GM12878 (cell line): ENCODE results near the gene TBC1D10A. TPM values are rescaled to one million over a fixed set of nuclear protein-coding genes. Genes with fewer than 3 reads are reported as not detected.

Experiments used
- ATAC-seq: fragments of 200-7000 bp; cut with Tn5 transposase; 3 replicates; pipeline ENCODE4 v1.9.1; 2020; ENCODE audit warnings: mild to moderate bottlenecking, moderate library complexity
- BruUV-seq: library from RNA; stranded (reverse); fragments of 400-500 nt; replicated peaks from 2 replicates; lab custom pipeline; 2021; lab: Mats Ljungman, UMichigan
- CTCF ChIA-PET: fragments of 300-600 bp; sonication (Branson Sonifier 250); formaldehyde crosslinking; extraction: SDS; loops from one replicate; lab custom pipeline; 2021; ENCODE audit warnings: inconsistent platforms; lab: Yijun Ruan, JAX
- POLR2A ChIA-PET: fragments of 350-600 bp; formaldehyde crosslinking; extraction: SDS; loops from one replicate; lab custom pipeline; 2021; ENCODE audit warnings: inconsistent platforms; lab: Charles Lee
- RAD21 ChIA-PET: fragments of 300-600 bp; sonication (Branson Sonifier 250); formaldehyde crosslinking; loops from one replicate; lab custom pipeline; 2023; ENCODE audit warnings: antibody characterized with exemption; ENCODE audit not compliant: unreplicated experiment; lab: Charles Lee
- SMC1A ChIA-PET: fragments of 300-600 bp; sonication (Branson Sonifier 250); formaldehyde crosslinking; loops from one replicate; lab custom pipeline; 2023; ENCODE audit not compliant: unreplicated experiment, uncharacterized antibody; lab: Charles Lee
- DNase-seq: peaks from one replicate; pipeline ENCODE4 v3.0.0-alpha.2; 2011; ENCODE audit warnings: low read depth, low spot score
- FAIRE-seq: peaks from 3 replicates; lab custom pipeline; 2011; peaks lifted over from hg19 to GRCh38; lab: Jason Lieb, UNC
- H2AFZ ChIP-seq: 2 replicates; pipeline ENCODE4 v1.6.0; 2011; ENCODE audit warnings: low read depth, low read length, control low read depth; ENCODE audit not compliant: control insufficient read depth
- H3K27ac ChIP-seq: 2 replicates; pipeline ENCODE4 v1.5.1; 2011; ENCODE audit warnings: control low read depth; ENCODE audit not compliant: control insufficient read depth, insufficient read depth
- H3K27me3 ChIP-seq, 2 experiments: replicated peaks in 1 of 2; 2 replicates each; pipeline versions ENCODE4 v1.6.0 to v1.6.1; 2011; ENCODE audit warnings: low read length in 1 of 2; ENCODE audit not compliant: control insufficient read depth in 2 of 2, insufficient read depth in 2 of 2
- H3K36me3 ChIP-seq, 2 experiments: 2 replicates each; pipeline ENCODE4 v1.5.1; 2011; ENCODE audit warnings: low read length in 1 of 2; ENCODE audit not compliant: control insufficient read depth in 2 of 2, insufficient read depth in 2 of 2
- H3K4me1 ChIP-seq: 2 replicates; pipeline ENCODE4 v1.6.1; 2011; ENCODE audit warnings: mild to moderate bottlenecking, low read length, moderate library complexity, mixed read lengths; ENCODE audit not compliant: control insufficient read depth, insufficient read depth
- H3K4me2 ChIP-seq: 2 replicates; pipeline ENCODE4 v1.6.0; 2011; ENCODE audit warnings: control low read depth; ENCODE audit not compliant: control insufficient read depth, insufficient read depth
- H3K4me3 ChIP-seq: fragments of 200-600 bp; sonication (generic); 2 replicates; pipeline ENCODE4 v1.5.1; 2016
- H3K79me2 ChIP-seq: 2 replicates; pipeline ENCODE4 v1.6.0; 2011; ENCODE audit warnings: low read length; ENCODE audit not compliant: control insufficient read depth, insufficient read depth
- H3K9ac ChIP-seq: 2 replicates; pipeline ENCODE4 v1.8.0; 2011; ENCODE audit warnings: low read length, control low read depth, mixed read lengths; ENCODE audit not compliant: control insufficient read depth, insufficient read depth
- H3K9me3 ChIP-seq: replicated peaks from 3 replicates; pipeline ENCODE4 v1.5.1; 2011; ENCODE audit warnings: mild to moderate bottlenecking, low read length; ENCODE audit not compliant: control insufficient read depth, insufficient read depth
- H4K20me1 ChIP-seq: 2 replicates; pipeline ENCODE4 v1.6.0; 2011; ENCODE audit not compliant: control insufficient read depth, insufficient read depth
- BCL3 ChIP-seq: IDR thresholded peaks from 2 replicates; pipeline ENCODE4 v1.6.1; 2011; ENCODE audit warnings: borderline replicate concordance, low read depth, mild to moderate bottlenecking, moderate library complexity, low read length; ENCODE audit not compliant: insufficient read depth, poor library complexity, severe bottlenecking
- CBFB ChIP-seq: IDR thresholded peaks from 2 replicates; pipeline ENCODE4 v1.6.1; 2016; ENCODE audit warnings: antibody characterized with exemption, low read depth
- CHD2 ChIP-seq: IDR thresholded peaks from 2 replicates; pipeline ENCODE4 v1.6.1; 2011; ENCODE audit warnings: low read depth, low read length, improper control_type of control experiment, borderline replicate concordance
- CREM ChIP-seq: IDR thresholded peaks from 2 replicates; pipeline ENCODE4 v1.6.1; 2014; ENCODE audit warnings: antibody characterized with exemption, low read depth
- E2F4 ChIP-seq: IDR thresholded peaks from 2 replicates; pipeline ENCODE4 v1.6.1; 2012; ENCODE audit warnings: low read depth, low read length, improper control_type of control experiment
- E4F1 ChIP-seq: fragments of 450-650 bp; IDR thresholded peaks from 2 replicates; pipeline ENCODE4 v1.6.1; 2018; ENCODE audit warnings: borderline replicate concordance, mild to moderate bottlenecking; ENCODE audit not compliant: partially characterized antibody
- IRF4 ChIP-seq: IDR thresholded peaks from 2 replicates; pipeline ENCODE4 v1.6.1; 2011; ENCODE audit warnings: low read depth, low read length
- JUND ChIP-seq: IDR thresholded peaks from 2 replicates; pipeline ENCODE4 v1.6.1; 2012; ENCODE audit warnings: low read depth, mild to moderate bottlenecking, low read length, improper control_type of control experiment, moderate library complexity
- SUPT20H ChIP-seq: IDR thresholded peaks from 2 replicates; pipeline ENCODE4 v1.6.1; 2011; ENCODE audit warnings: low read depth, mild to moderate bottlenecking, low read length, moderate library complexity, borderline replicate concordance; ENCODE audit not compliant: control insufficient read depth
- ZBTB11 ChIP-seq: fragments of 450-650 bp; formaldehyde crosslinking; IDR thresholded peaks from 2 replicates; pipeline ENCODE4 v1.5.0; 2022; ENCODE audit warnings: mild to moderate bottlenecking, missing genetic modification characterization
- whole genome bisulfite sequencing: methylation state at CpG from one replicate; pipeline ENCODE4 v1.1.6; 2016; ENCODE audit warnings: low lambda C conversion rate; ENCODE audit not compliant: insufficient replicate concordance, insufficient coverage; ENCODE audit errors: missing lambda C conversion rate; 5-methylcytosine and 5-hydroxymethylcytosine counted together
- in situ Hi-C: fragments of 300-500 bp; cut with MboI; formaldehyde crosslinking; loops from 9 replicates; pipeline ENCODE4 v1.14.3; 2018; ENCODE audit warnings: mixed read lengths
- intact Hi-C: fragments of 100-400 bp; cut with micrococcal nuclease; formaldehyde crosslinking; loops from one replicate; pipeline ENCODE4 v1.14.2; 2022; ENCODE audit not compliant: unreplicated experiment
- polyA plus RNA-seq, 11 experiments: library from polyadenylated mRNA; depleted of rRNA in 4 of 11; unstranded in 6 of 11; stranded (reverse) in 5 of 11; fragments of >200 nt; fragmentation: Nextera tagmentation in 4 of 11; fragmentation: Illumina TruSeq in 1 of 11; extraction: Ambion mirVana in 4 of 11; extraction: Trizol in 1 of 11; gene quantifications; 1 replicate in 1 of 11; 2 replicates in 10 of 11; pipeline versions ENCODE4 v1.2.1 to v1.2.3, GENCODE V29; 2011 to 2016; ENCODE audit warnings: inconsistent platforms in 2 of 11, missing spikeins in 2 of 11, low read depth in 1 of 11
- total RNA-seq, 4 experiments: library from RNA; depleted of rRNA in 3 of 4; stranded (reverse); fragments of >200 nt in 3 of 4; fragmentation: Illumina TruSeq in 1 of 4; extraction: Trizol in 1 of 4; gene quantifications; 2 replicates each; pipeline versions ENCODE4 v1.2.1 to v1.2.3, GENCODE V29; 2013 to 2021
- TF ChIP-seq, protein P1 (sequence below): fragments of 450-650 bp; IDR thresholded peaks from 2 replicates; pipeline ENCODE4 v1.6.1; 2017; ENCODE audit warnings: borderline replicate concordance

Gene TBC1D10A
- total and polyA plus RNA-seq, 10 of the 15 experiments (the other 5 are each of a cell fraction or from before 2014, with no cell fraction given) = 0.27 to 25.7 (median 15.3) TPM

- TF ChIP-seq JUND (no peak), CBFB (no peak), BCL3 (no peak), E4F1 (no peak), IRF4 (no peak)
These were observed 52.3 kb downstream of the TBC1D10A start (continued) for GRCh38 chr22:30274437-30274812.

DNA sequence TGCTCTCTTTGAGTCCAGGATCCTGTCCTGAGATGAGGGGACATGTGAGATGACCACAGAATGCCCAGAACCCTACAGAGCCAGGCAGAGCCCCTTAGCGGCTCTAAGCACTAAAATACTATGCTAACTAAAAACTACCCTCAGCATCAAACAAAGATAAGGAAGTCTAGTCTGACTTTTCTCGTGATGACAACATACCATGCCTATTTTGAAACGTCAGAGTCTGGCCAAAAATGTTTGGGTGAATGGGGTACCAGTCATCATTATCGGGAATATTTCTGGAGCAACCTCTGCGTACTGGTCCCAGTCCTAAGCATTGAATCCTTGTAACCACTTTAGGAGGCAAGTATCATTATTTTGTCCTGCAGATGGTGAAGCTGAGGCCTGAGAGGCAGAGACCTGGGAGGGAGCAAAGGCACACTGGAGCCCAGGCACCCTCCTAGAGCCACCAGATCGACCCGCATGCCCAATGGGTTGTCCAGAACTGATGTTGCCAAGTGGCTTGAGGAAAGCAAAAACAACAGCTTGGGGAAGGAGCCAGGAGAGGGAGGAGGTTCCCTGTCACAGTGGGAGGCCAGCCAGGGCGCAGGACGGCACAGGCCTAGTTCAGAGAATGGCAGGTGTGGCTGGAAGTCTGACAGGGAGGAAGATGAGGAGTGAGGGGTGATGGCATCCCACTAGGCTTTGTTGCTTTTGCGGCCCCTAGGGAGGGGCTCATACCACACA lies 52.9 kb downstream of the TBC1D10A start:
- Histone ChIP-seq H2AFZ (no peak overlapping the region), H3K27ac (no peak overlapping the region), H3K36me3 (no peaks in the 10 kb centered on the region), H3K27me3 (no peaks in the 10 kb centered on the region), H3K9ac (no peak overlapping the region), H3K9me3 (no peaks in the 10 kb centered on the region), H3K4me3 (no peak overlapping the region), H3K79me2 (no peaks in the 10 kb centered on the region), H3K4me2 (no peak overlapping the region), H3K4me1 (no peaks in the 10 kb centered on the region), H4K20me1 (no peaks in the 10 kb centered on the region)
- RAD21 ChIA-PET = no interaction called here
- intact Hi-C loops (no loop called here), in situ Hi-C loops (no loop called here)
- POLR2A ChIA-PET = no interaction called here
- SMC1A ChIA-PET = no interaction called here
- 54% methylated on average over 10 of the region's 10 CpGs for WGBS
- DNase-seq (no peak), FAIRE-seq (no peak), ATAC-seq (no peak)
- CTCF ChIA-PET = interaction anchor here (2.0 kb wide), 1 partner anchor 14 kb away, joined by 7 read pairs; no protein-coding TSS in a partner anchor
- no TSS peak for BruUV-seq
- TF ChIP-seq CREM (no peak), CHD2 (no peak), SUPT20H (no peak), E2F4 (no peak), ZBTB11 (no peak)
- TF ChIP-seq, protein P1, sequence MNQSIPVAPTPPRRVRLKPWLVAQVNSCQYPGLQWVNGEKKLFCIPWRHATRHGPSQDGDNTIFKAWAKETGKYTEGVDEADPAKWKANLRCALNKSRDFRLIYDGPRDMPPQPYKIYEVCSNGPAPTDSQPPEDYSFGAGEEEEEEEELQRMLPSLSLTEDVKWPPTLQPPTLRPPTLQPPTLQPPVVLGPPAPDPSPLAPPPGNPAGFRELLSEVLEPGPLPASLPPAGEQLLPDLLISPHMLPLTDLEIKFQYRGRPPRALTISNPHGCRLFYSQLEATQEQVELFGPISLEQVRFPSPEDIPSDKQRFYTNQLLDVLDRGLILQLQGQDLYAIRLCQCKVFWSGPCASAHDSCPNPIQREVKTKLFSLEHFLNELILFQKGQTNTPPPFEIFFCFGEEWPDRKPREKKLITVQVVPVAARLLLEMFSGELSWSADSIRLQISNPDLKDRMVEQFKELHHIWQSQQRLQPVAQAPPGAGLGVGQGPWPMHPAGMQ = no peak
